IPS-NIHi7 (cell line): ENCODE results near the gene FGF10.

Experiments used
- DNase-seq: peaks from one replicate; pipeline ENCODE4 v3.0.0; 2012; ENCODE audit warnings: mixed read lengths; ENCODE audit errors: extremely low spot score

FGF10 gene

DNA sequence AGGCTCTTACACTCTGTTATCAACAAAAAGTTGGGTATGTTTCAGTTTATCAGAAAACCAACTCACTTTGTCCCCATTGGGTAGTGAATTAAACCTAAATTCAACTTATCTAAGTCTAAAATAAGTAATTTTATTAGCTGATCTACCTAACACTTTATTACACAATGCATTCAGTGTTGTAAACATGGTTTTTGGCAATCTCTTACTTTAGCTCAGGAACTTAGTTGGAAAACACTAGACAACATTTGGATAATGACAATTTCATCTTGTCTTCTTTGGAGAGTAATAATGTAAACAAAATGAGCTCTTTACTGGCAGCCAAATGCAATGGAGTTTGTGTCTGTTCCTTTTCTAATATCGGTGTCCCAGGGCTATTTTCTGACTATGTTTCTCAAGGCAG lies 33.0 kb downstream of the FGF10 start:
- DNase-seq, result no peak

DNA sequence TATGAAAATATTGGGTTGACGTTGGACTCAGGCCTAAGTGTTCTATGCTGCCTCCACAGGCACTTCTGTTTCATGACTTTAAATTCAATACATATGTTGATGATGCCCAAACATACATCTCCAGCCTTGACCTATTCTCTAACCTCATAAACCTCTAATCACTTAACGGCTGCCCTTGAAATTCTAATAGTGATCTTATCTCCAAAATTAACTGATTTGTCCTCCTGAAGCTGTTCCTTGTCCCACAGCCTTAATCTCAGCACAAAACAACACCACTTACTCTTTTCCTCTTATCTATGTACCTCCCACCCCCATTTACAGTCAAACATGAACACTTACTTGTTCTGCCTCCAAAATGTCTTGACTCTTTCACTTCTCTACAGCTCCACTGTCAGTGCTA lies 43.3 kb downstream of the FGF10 start:
- no peak for DNase-seq

DNA sequence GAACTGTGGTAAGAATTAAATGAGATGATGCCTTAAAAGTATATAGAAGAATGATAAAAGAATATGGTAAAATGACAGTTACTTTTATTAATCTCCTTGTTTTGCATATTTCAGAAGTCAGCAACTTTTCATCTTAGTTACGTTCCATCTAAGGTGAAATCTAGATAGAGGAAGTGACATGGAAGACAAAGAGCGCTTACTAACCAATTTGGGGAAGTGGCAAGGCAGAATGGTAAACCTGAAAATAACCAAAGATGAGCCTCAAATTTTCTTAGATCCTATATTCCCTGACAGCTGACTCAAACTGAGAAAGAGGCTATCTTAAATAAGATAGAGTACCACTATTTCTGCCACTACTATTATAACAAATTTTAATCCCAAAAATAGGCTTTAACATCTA lies 52.5 kb downstream of the FGF10 start:
- DNase-seq, result no peak

GRCh38 chr5:44334622-44335021 lies 54.6 kb downstream of the FGF10 start:
- DNase-seq, result no peak

- DNase-seq, result peak; percentile 53
Observed at GRCh38 chr5:44332285-44332971, 56.8 kb downstream of the FGF10 start.

- no peak for DNase-seq
Observed at GRCh38 chr5:44331471-44332050, 57.7 kb downstream of the FGF10 start.

- DNase-seq, result no peak
Observed at GRCh38 chr5:44329716-44330115, 59.5 kb downstream of the FGF10 start.

GRCh38 chr5:44321144-44321725 lies 68.0 kb downstream of the FGF10 start:
- no peak for DNase-seq

GRCh38 chr5:44320188-44320587 lies 69.0 kb downstream of the FGF10 start:
- no peak for DNase-seq

DNA sequence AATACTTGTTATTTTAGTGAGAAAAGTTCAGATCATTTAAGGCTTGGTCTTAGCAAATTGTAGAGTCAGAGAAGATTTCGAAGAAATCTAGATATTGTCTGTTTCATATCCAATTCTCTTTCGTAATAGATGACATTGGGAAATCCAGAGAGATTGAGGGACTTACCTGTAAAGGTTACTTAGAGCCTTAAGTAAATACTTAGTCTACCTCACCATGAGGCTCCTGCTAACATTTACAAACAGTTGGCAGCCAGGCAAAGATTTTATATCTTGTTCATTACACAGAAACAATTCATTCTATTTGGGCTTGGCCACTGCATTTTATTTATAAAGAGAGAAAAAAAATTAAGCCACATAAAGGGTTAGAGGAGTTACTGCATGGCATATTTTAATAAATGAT lies 70.3 kb downstream of the FGF10 start:
- DNase-seq, result no peak

DNA sequence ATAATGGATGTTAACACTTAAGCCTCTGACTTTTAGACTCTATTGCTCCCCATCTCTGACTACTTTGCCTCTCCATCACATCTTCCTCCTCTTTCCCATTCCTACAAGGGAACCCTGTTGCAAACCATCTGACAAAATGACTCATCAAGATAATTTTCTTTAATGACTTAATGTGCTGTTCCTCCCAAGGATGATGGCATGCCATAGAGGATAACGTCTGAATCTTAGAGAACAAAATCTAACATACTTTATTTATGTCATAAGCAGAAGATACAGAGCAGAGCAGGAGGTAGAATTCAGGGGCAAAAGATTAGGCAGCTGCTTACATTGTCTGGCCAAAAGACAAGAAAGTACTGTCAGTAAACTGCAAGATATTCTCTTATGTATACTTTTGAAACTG lies 76.8 kb downstream of the FGF10 start:
- DNase-seq, result no peak

DNA sequence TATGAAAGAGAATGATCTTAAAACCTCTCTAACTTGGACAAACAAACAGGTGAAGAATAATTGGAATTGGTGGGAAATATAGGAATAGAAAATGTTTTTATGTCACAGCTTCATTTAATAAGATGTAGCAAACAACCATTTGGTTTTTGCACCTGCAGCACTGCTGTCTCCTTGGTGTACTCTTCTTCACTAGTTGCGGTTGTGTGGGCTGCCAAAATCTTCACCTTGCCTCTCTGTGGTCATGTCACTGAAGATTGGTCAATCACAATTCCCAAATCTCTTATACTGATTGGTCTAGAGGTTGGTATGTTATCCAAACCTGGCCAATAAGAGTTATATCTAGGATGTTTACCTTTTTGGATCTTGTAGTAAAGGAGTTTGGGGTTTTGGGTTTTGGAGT lies 88.7 kb downstream of the FGF10 start:
- no peak for DNase-seq

DNA sequence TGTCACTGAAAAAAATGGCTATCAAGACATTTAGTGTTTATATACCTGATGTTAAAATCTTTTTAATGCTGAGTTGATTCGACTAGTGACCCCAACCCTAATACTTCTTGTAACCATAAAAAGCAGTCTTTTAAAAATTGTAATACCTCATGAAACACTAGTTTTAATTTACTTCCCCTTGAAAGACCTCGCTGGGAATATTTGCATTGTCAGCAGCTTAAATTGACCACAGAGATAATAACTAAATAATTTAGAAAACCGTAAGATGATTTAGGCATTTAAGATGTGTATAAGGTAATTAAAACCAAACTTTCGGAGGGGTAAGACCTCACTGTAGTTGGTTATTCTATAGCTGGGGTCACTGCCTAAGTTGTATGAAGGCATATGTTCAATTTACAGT lies 89.8 kb downstream of the FGF10 start:
- no peak for DNase-seq

DNA sequence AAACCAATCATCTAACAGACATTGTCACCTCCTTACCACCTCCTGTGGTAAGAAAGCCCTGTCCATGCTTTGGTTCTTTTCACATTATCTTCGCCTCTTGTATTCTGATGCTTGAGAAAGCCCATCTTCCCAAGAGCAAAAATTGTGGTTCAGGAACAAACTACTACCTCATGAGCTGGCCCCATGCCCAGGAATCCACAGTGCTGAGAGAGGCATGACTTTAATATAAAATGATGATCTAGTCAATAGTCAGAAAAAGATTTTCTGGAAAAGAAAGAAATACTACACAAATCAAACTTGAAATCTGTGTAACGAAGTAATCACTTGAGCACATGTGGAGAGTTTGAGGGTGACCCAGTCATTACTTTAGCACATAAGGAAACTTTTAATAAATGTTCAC lies 94.7 kb downstream of the FGF10 start:
- DNase-seq, result no peak

DNA sequence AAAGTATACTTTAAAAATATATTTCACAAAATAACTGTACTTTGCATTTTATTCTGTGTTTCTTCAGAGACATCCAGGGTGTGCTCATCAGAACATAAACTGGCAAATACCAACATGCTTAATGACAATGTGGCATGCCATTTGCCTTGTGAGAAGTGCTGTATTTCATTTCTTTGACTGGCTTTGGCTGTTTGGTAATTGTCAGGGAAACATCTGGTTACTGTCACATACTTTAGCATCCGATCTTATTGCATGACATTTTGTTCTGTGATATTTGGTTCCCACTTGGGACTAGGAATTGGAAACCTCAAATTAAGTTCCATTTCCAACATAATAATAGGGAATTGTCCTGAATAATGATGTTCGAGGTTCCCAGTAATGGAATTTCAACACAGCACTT lies 96.5 kb downstream of the FGF10 start:
- DNase-seq, result no peak

DNA sequence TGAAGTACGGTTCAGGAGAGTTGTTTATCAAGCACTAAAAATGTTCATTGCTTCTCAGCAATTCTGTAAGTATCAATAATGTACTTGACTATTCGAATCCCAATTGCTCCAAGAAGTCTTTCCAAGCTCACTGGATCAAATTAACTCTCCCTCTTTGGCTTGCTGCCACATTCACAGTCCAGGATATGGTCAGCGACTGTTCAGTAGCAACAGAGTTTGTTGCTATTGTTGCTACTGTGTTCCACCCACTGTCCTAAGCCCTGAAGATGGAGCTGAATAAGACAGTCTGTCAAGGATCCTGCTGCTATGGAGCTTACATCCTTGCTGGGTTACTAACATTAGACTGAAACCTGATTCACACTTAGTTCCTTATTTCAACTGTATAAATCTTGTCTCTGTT lies 110.8 kb downstream of the FGF10 start:
- no peak for DNase-seq

DNA sequence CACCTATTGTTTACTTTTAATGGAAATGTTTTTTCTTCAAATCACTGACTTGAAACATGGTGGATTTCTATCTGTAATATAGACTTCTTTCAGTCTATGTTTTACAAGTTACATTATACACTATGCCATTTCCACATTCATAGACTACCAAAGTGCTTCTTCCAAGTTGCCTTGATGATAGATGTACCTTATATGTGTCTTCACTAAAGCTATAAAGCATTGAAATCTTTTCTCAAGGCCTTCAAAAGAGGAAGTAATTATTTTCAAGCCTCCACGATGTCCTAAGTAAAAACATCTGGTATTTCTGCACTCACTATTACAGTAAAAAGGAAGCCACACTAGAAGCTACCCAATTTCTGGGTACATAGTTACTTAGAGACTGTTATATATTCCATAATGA lies 113.3 kb downstream of the FGF10 start:
- DNase-seq, result no peak

GRCh38 chr5:44275329-44275728 lies 113.9 kb downstream of the FGF10 start:
- no peak for DNase-seq

DNA sequence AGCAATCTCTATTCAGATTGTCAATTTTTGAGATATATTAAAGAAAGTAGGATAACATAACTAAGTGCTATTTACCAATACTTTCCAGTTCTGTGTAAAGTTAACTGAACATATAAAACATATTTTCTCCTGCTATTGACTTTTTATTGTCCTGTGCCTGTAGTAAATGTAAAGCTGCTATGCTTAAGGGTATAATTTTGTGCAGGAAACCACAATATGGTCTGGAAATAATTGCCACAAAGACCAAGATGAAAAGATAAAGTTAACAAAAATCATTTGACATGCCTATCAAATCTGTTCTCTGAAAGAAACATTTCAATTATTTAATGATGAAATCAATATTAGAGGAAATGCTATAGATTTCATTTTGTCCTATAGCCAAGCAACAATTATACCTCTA lies 121.3 kb downstream of the FGF10 start:
- DNase-seq, result no peak

GRCh38 chr5:44266882-44267576 lies 122.2 kb downstream of the FGF10 start:
- no peak for DNase-seq

GRCh38 chr5:44265713-44266112 lies 123.5 kb downstream of the FGF10 start:
- DNase-seq, result no peak

DNA sequence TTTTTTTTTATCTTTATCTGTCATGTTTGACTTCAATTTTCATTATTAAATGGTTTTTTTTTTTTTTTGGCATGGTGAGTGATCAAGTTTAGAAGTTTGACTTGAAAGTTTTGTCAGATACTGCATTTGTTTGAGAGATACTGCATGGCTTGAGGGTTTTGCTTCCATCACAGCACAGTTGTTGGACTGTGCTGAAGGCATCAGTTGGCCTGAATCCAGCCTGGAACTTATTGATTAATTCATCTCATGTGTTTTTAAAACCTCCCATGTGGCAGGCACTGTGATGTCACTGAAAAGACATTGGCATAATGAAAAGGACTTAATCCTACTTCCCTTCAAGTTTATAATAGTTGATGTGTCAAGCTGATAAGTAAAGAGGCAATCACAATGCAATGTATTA lies 128.4 kb downstream of the FGF10 start:
- DNase-seq, result no peak
